Measurements from ENCODE around the gene CDH16. TPM values are rescaled to one million over a fixed set of nuclear protein-coding genes. Genes with fewer than 3 reads are reported as not detected.
"Not testable (repeated sequence)": the region's sequence is repeated elsewhere in the genome, so short reads cannot be mapped to it uniquely, and the experiment has no call there.

Gene CDH16
- total RNA-seq, 1 donor from 2014 or later, result not detected

DNA sequence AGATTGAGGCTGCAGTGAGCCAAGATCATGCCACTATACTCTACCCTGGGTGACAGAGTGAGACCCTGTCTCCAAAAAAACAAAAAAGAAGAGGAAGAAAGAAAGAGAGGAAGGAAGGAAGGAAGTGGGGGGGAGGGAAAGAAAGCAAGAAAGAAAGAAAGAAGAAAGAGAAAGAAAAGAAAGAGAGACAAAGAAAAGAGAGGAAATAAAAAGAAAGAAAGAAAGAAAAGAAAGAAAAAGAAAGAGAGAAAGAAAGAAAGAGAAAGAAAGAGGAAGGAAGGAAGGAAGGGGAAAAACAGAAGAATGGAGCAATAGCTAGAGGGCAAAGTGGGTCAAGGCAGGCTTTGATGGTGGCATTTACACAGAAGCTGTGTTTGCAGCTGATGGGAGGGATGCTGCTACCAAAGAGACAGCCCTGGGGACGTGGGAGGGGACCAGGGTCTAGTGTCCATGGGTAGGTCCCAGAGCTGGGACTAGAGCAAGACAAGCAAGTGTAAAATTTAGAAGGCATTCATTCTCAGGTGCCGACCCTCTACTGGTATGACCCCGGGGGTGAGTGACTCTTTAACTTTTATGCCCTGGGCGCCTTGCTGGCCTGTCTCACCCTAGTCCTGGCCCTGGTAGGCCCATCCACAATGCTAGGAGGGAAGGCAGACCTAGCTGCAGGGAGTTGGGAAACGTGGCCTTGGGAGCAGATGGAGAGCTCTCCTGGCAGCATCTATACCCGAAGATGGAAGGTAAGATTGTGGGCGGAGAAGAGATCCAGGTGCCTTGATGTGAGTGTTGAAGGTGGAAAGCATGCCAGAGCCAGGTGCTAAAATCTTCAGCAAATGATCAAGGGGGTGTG lies 40.4 kb upstream of the CDH16 start:
- no peaks in the 10 kb centered on the region for H3K36me3 ChIP-seq (ENCODE audit: insufficient read depth, low read length)
- no peak overlapping the region for H3K9ac ChIP-seq (ENCODE audit: low read length)
- H2AFZ ChIP-seq (ENCODE audit: low read depth, low read length), result no peak overlapping the region
- H3K4me2 ChIP-seq (ENCODE audit: low read length), result no peak overlapping the region
- H3K4me1 Mint-ChIP-seq (ENCODE audit: low read depth, unreplicated experiment), result peaks cover under 1% of the 10 kb centered on the region
- no peaks in the 10 kb centered on the region for H3K4me1 ChIP-seq (ENCODE audit: insufficient read depth, low read length)
- no peak for DNase-seq (ENCODE audit: low read depth)
- no peak overlapping the region for H3K27ac ChIP-seq (ENCODE audit: low read depth, low read length)
- H3K27me3 ChIP-seq (ENCODE audit: insufficient read depth, low read length), result peaks cover 11% of the 10 kb centered on the region
- no peaks in the 10 kb centered on the region for H3K36me3 Mint-ChIP-seq (ENCODE audit: low read depth, unreplicated experiment)
- no peaks in the 10 kb centered on the region for H3K79me2 ChIP-seq (ENCODE audit: insufficient read depth, low read length)
- H3K9me3 ChIP-seq (ENCODE audit: insufficient read depth, low read depth, low read length), result no peaks in the 10 kb centered on the region
- no peak overlapping the region for H3K4me3 Mint-ChIP-seq (ENCODE audit: unreplicated experiment)
- FAIRE-seq, result no peak
- peaks cover 1% of the 10 kb centered on the region for H3K9me3 Mint-ChIP-seq (ENCODE audit: unreplicated experiment)
- H4K20me1 ChIP-seq (ENCODE audit: insufficient read depth, low read length), result no peaks in the 10 kb centered on the region
- peaks cover 24% of the 10 kb centered on the region for H3K27me3 Mint-ChIP-seq (ENCODE audit: low read depth, unreplicated experiment)
- H3K4me3 ChIP-seq (ENCODE audit: insufficient read depth, low read depth, low read length), result no peak overlapping the region
- no peak for TF ChIP-seq CTCF (IDR thresholded peaks at IDR 0.05; ENCODE audit: insufficient read depth, low read depth, low read length)
- TF ChIP-seq EZH2 (IDR thresholded peaks at IDR 0.05; ENCODE audit: insufficient read depth, low read length), result no peak
- H3K27ac Mint-ChIP-seq (ENCODE audit: unreplicated experiment), result no peak overlapping the region

DNA sequence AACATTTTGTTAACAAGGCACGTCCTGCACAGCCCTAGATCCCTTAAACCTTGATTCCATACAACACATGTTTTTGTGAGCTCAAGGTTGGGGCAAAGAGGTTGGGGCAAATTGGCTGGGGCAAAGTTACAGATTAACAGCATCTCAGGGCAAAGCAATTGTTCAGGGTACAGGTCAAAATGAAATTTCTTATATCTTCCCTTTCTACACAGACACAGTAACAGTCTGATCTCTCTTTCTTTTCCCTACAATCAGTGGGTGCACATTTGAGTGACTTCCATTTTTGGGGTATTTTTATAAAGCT lies 37.4 kb upstream of the CDH16 start:
- peaks cover 20% of the 10 kb centered on the region for H3K27me3 Mint-ChIP-seq (ENCODE audit: low read depth, unreplicated experiment)
- H3K36me3 Mint-ChIP-seq (ENCODE audit: low read depth, unreplicated experiment); H4K20me1 ChIP-seq (ENCODE audit: insufficient read depth, low read length); H3K4me2 ChIP-seq (ENCODE audit: low read length); H3K4me1 Mint-ChIP-seq (ENCODE audit: low read depth, unreplicated experiment); H3K9ac ChIP-seq (ENCODE audit: low read length); DNase-seq (ENCODE audit: low read depth); H3K4me1 ChIP-seq (ENCODE audit: insufficient read depth, low read length); FAIRE-seq; H3K4me3 Mint-ChIP-seq (ENCODE audit: unreplicated experiment); H2AFZ ChIP-seq (ENCODE audit: low read depth, low read length); H3K27ac Mint-ChIP-seq (ENCODE audit: unreplicated experiment); H3K36me3 ChIP-seq (ENCODE audit: insufficient read depth, low read length); H3K9me3 Mint-ChIP-seq (ENCODE audit: unreplicated experiment); H3K27ac ChIP-seq (ENCODE audit: low read depth, low read length); H3K79me2 ChIP-seq (ENCODE audit: insufficient read depth, low read length); H3K9me3 ChIP-seq (ENCODE audit: insufficient read depth, low read depth, low read length); H3K4me3 ChIP-seq (ENCODE audit: insufficient read depth, low read depth, low read length): not testable (repeated sequence)
- peaks cover 11% of the 10 kb centered on the region for H3K27me3 ChIP-seq (ENCODE audit: insufficient read depth, low read length)

GRCh38 chr16:66955363-66956153 lies 36.9 kb upstream of the CDH16 start:
- not testable (repeated sequence) for H3K4me2 ChIP-seq (ENCODE audit: low read length); FAIRE-seq; H2AFZ ChIP-seq (ENCODE audit: low read depth, low read length); DNase-seq (ENCODE audit: low read depth); H3K27ac ChIP-seq (ENCODE audit: low read depth, low read length); H3K4me3 ChIP-seq (ENCODE audit: insufficient read depth, low read depth, low read length); H3K9me3 Mint-ChIP-seq (ENCODE audit: unreplicated experiment); H3K9ac ChIP-seq (ENCODE audit: low read length); H3K9me3 ChIP-seq (ENCODE audit: insufficient read depth, low read depth, low read length); H3K36me3 ChIP-seq (ENCODE audit: insufficient read depth, low read length); H4K20me1 ChIP-seq (ENCODE audit: insufficient read depth, low read length); H3K4me1 ChIP-seq (ENCODE audit: insufficient read depth, low read length); H3K36me3 Mint-ChIP-seq (ENCODE audit: low read depth, unreplicated experiment); H3K4me3 Mint-ChIP-seq (ENCODE audit: unreplicated experiment); H3K79me2 ChIP-seq (ENCODE audit: insufficient read depth, low read length); H3K27ac Mint-ChIP-seq (ENCODE audit: unreplicated experiment); H3K4me1 Mint-ChIP-seq (ENCODE audit: low read depth, unreplicated experiment)
- H3K27me3 ChIP-seq (ENCODE audit: insufficient read depth, low read length), result peaks cover 12% of the 10 kb centered on the region
- H3K27me3 Mint-ChIP-seq (ENCODE audit: low read depth, unreplicated experiment), result peaks cover 20% of the 10 kb centered on the region
